Activated CD4-positive, alpha-beta memory T cell treated with anti-CD3 and anti-CD28 coated beads for 36 hours (primary cell): Measurements from ENCODE around the gene STAP1. TPM values are rescaled to one million over a fixed set of nuclear protein-coding genes. Genes with fewer than 3 reads are reported as not detected.
"Not testable (repeated sequence)": the region's sequence is repeated elsewhere in the genome, so short reads cannot be mapped to it uniquely, and the experiment has no call there.

ENCODE experiments used
- CTCF ChIA-PET: fragments of 350-600 bp; sonication (Branson Sonifier 250); formaldehyde crosslinking; loops from one replicate; lab custom pipeline; 2021; ENCODE audit warnings: antibody characterized with exemption, inconsistent platforms; lab: Charles Lee
- POLR2A ChIA-PET: fragments of 350-600 bp; sonication (Branson Sonifier 250); formaldehyde crosslinking; loops from one replicate; lab custom pipeline; 2021; ENCODE audit warnings: antibody characterized with exemption; lab: Charles Lee
- DNase-seq: peaks from one replicate; pipeline ENCODE4 v3.0.0-alpha.2; 2020
- H3K27ac Mint-ChIP-seq: one replicate; pipeline ENCODE4 v1.8.0; 2021; ENCODE audit warnings: mixed read lengths
- H3K27me3 Mint-ChIP-seq: one replicate; pipeline ENCODE4 v1.8.0; 2021; ENCODE audit warnings: mixed read lengths
- H3K36me3 Mint-ChIP-seq: one replicate; pipeline ENCODE4 v1.8.0; 2021; ENCODE audit warnings: mixed read lengths
- H3K4me1 Mint-ChIP-seq: one replicate; pipeline ENCODE4 v1.8.0; 2021; ENCODE audit warnings: low read depth, mixed read lengths
- H3K4me3 Mint-ChIP-seq: one replicate; pipeline ENCODE4 v1.8.0; 2021; ENCODE audit warnings: mild to moderate bottlenecking, mixed read lengths
- H3K9me3 Mint-ChIP-seq: one replicate; pipeline ENCODE4 v1.8.0; 2021; ENCODE audit warnings: mixed read lengths
- intact Hi-C: fragments of 100-400 bp; cut with micrococcal nuclease; formaldehyde crosslinking; loops from one replicate; pipeline ENCODE4 v1.15.1; 2023
- total RNA-seq, 2 experiments: library from RNA; stranded (reverse); gene quantifications; one replicate each; pipeline ENCODE4 v1.2.3, GENCODE V29; 2021

The STAP1 gene
- total RNA-seq, 2 experiments from 2014 or later, result 5.5 to 5.9 TPM

GRCh38 chr4:67636978-67637377, 78.5 kb downstream of the STAP1 start:
- intact Hi-C loops, H3K27me3 Mint-ChIP-seq, H3K4me1 Mint-ChIP-seq, H3K9me3 Mint-ChIP-seq, POLR2A ChIA-PET, H3K27ac Mint-ChIP-seq, H3K4me3 Mint-ChIP-seq, CTCF ChIA-PET, DNase-seq: not testable (repeated sequence)
- peaks cover 37% of the 10 kb centered on the region for H3K36me3 Mint-ChIP-seq

GRCh38 chr4:67638136-67638535, 79.6 kb downstream of the STAP1 start:
- no peak for DNase-seq
- Mint-ChIP-seq H3K4me1 (no peaks in the 10 kb centered on the region), H3K36me3 (peaks cover 37% of the 10 kb centered on the region), H3K27me3 (no peaks in the 10 kb centered on the region), H3K9me3 (no peaks in the 10 kb centered on the region), H3K4me3 (no peak overlapping the region), H3K27ac (no peak overlapping the region)
- ChIA-PET CTCF (no interaction called here), POLR2A (no interaction called here)
- intact Hi-C loops, result no loop called here

- POLR2A ChIA-PET, result no interaction called here
- CTCF ChIA-PET, result no interaction called here
- intact Hi-C loops, result no loop called here
- H3K27ac Mint-ChIP-seq, result no peak overlapping the region
- no peak for DNase-seq
- H3K27me3 Mint-ChIP-seq, result no peaks in the 10 kb centered on the region
- H3K36me3 Mint-ChIP-seq, result peaks cover 39% of the 10 kb centered on the region
- H3K9me3 Mint-ChIP-seq, result peaks cover 4% of the 10 kb centered on the region
- H3K4me1 Mint-ChIP-seq, result no peaks in the 10 kb centered on the region
- H3K4me3 Mint-ChIP-seq, result no peak overlapping the region
Measured at GRCh38 chr4:67651536-67651935, 93.0 kb downstream of the STAP1 start.

Other genes starting within 250 kb of the STAP1 start
- gene CENPC, start 13.2 kb upstream of the STAP1 start, total RNA-seq, result 10 to 100 TPM; 32.6 to 33.5 TPM
- 100 to 1,000 TPM; 107 to 112 TPM for gene UBA6, start 142.4 kb downstream of the STAP1 start, total RNA-seq
- gene GNRHR, start 195.7 kb downstream of the STAP1 start, total RNA-seq, result not detected